NCI-H2081 (cell line): ENCODE results near the gene SLC35B3.
"Not testable (repeated sequence)": the region's sequence is repeated elsewhere in the genome, so short reads cannot be mapped to it uniquely, and the experiment has no call there.

ENCODE experiments used
- DNase-seq, 2 experiments: peaks; one replicate each; lab custom pipeline; 2025; lab: John Stamatoyannopoulos, UW

The SLC35B3 gene

DNA sequence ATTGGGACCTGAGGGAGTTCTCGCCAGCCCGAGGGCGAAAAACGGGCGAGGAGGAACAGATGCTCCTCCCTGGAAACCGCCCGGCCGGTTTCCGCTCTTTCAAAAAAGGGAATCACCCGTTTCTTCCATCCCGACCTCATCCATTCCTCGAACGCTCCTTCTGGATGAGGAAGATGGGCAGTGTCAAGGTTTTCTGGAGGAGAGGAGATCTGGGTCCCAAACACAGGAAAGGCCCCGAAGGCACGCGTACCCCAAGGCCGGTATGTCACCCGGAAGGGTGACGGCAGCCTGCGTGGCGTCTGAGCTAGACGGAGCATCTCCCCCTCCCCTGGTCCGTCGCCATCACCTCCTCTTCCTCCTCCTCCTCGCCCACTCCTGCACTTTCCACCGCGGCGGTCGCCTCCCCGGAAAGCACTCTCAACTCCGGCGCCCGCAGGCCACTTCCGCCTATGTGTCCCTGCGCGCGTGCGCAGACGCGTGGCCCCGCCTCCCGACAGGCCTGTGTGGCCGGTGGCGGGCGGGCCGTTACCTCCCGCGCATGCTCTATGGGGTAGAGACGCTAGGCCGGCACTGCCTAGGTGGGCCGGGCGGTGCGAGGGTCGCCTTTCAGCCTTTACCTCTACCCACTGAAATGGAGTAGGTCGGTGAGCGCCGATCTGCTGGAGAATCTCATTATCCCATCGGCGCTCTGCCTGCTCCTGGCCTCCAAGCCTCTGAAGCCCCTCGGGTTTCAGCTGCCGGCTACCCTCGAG lies at the start of gene SLC35B3:
SLC35B3 (minus strand) TSS at position 453 of the 752 bp plus-strand sequence.
- DNase-seq, result peak; percentile 96

DNA sequence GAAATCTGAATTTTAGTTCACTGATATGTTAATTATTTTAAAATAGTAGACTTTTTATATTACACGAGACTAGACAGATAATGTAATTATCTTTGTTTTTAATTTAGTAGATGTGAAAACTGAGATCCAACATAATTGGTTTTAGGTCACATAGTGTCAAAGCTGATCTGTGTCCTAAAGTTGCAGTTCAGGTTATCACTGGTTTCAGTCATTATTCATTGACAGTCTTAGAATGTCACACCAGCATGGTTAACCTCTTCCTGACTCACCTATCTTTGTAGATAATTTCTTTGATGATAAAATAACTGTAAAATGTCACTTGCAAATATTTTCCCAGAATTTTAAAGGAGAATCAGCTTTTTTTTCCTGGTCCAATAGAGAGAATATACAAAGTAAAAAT lies 48.3 kb upstream of the SLC35B3 start:
- no peak for DNase-seq

DNA sequence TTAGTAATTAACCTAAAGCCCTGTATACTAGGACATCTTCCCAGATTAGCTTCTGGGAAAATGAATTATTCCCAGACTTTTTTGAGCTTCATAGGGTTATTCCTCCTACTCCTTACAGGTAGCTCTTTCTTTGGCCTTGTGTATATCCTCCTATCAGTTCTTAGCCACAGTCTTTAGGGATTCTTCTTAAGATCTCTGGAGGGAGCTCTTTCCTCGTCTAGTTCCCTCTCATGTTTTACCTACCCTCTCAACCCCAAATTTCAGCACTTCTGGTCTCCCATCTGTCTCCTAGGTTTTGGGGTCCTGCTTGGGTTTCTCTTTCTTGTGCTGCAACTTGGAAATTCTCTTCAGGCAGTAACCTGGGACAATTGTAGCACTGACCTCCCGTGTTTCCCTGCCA lies 46.4 kb upstream of the SLC35B3 start:
- no peak for DNase-seq

DNA sequence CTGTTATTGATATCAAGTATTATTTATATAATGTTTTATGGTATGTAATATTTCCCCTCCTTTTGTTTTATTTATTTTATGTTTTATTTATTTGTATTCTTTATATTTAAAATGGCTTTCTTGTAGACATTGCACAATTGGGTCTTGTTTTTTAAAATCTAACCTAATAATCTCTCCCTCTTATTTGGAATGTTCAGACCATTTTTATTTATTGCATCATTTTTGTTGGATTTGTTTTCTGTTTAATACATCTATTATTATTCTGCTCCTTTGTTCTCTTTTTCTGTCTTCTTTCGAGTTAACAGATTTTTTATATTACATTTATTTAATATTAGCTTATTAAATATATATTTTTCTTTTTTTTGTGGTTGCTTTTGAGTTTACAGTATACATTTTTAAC lies 43.1 kb upstream of the SLC35B3 start:
- DNase-seq, result no peak

DNA sequence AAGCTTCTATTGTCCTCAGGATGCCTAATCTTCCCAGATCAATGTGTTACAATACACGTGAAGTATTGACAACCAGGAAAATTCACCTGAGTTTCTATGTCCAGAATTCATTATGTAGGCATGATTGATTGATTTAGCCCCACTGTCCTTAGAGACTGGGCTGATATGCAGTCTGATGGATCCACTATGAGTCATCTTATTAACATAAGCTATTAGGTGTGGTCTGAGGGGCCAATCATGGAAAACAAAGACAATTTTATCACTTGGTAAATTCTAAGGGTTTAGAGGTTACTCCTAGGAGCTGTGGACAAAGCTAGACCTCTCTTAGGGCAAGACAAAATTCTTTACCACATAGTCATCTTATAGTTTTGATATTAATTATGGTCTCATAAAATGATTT lies 41.3 kb upstream of the SLC35B3 start:
- no peak for DNase-seq

DNA sequence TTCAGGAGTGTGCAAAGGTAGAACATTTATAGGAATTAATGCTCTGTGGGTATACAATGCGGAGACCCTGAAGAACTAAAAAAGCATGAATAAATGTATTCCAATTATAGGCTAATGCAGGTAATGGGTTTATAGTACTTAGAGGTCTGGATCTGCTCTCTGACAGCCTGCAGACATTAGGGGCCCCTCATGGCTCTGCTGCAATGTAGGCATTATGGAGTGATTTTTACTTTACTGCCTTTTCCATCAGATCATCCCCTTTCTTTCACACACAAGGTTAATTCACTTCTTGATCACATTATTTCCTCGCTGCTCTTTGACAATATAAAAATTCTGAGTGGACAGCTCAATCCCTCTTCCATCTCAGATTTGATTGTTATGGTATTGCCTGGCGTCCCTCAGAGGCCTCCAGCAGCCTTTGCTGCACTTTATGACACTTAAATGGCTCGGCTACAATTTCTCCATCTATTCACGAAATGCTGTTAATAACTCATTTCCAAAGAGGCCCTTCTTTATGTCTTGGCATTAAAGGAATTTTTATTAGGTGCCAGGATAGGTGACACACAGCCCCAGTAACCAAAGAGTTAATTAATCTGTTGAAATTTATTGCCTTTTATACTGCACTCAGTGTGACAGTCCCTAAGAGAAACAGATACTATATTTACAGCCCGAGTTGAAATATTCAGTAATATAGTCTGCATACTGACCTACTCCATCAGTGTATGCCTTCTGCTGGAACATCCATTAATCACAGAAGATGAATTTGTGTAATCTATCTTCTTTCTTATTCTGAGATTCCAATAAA lies 33.4 kb upstream of the SLC35B3 start:
- DNase-seq, result no peak

DNA sequence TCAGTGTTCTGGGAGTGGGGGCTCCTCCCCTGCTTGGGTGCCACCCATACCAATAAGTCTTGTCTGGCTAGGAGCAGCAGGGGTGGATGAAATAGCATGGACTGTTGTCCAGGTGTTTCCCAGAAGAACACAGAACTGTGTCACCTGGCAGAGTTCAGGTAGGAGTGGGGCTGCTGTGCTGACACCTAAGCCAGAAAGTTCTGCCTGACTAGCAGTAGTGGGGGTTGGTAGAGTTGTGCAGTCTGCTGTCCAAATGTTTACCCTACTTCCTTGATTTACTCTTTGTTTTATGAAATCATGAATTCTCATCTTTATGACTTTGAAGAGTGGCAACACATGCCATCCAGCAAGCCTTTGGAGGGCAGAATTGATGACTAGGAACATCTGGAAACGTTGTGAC lies 27.3 kb upstream of the SLC35B3 start:
- DNase-seq, result no peak

DNA sequence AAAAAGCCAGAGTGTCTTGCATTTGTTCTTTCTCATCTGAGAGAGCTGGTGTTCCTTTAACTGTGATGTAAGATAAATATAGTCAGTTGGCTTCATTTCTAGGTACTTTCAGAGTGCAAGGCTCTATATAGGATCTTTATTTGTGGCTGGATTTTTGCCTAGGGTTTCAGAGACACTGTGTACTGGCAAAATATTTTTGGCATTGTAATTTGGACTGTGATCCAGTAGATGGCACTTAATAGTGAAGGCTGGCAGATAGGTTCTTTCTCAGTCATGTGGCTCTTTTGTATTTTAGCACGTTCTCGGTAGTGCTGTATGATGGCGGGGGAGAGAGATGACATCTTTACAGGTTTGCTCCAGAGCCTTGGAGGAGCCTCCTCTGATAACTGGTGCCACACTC lies 26.8 kb upstream of the SLC35B3 start:
- no peak for DNase-seq

DNA sequence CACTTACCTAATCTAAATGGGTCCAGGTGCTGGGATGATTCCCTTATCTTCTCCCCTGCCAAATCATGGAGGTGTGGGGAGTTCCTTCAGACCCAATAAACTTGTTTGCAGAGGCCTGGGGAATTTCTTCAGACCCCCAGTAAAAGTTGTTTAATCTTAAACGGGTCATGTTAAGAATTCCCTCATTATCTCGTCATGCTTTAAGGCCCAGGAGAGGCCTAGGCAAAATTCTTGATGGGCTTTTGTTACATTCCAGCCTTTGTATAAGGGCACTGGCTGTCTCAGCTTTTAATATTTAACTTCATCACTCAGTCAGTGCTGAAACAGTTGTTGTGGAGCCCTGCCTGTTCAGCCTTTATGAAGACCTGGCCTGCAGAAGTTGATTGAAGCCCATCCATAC lies 11.0 kb upstream of the SLC35B3 start:
- DNase-seq, result no peak

DNA sequence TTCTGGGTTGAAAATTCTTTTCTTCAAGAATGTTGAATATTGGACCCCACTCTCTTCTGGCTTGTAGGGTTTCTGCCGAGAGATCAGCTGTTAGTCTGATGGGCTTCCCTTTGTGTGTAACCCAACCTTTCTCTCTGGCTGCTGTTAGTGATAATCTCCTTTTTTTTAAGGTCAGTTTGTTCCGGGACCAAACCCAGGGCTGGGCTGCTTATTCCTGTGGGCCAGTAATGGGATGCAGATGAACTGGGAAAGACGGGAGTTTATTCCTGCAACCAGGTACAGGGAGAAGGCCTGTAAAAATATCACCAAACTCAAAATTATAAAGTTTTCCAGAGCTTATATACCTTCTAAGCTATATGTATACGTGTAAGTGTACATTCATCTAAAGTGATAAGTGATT lies 10.6 kb upstream of the SLC35B3 start:
- not testable (repeated sequence) for DNase-seq

DNA sequence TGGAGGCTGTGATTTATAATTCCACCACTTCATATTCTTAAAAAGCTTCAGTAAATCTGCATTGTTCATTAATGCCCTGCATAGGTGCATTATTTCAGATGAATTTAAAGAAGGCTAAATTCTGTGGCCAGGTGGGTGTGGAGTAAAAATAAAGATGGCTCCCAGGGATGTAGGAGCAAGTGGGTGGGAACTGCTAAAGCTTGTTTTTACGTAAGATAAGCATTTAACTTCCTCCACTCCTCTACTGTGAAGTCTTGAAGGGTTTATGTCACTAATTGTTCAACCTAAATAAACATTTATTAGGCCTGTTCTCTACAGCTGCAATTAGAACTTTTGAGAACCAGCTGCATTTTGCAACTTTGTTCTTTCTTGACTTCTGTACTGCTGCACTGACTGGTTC lies 6.8 kb upstream of the SLC35B3 start:
- no peak for DNase-seq

DNA sequence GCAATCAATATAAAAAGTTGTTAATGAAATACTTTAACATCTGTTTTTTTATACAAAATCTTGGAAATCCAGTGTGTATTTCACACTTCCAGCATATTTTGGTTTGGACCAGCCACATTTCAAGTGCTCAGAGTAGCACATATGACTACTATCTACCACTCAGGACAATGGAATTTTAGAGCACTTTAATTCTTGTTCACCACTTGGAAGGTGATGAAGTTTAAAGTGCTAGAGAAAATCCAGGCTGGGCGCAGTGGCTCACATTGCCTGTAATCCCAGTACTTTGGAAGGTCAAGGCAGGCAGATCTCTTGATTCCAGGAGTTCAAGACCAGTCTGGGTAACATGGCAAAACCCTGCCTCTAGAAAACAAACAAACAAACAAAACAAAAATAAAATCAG lies 6.1 kb upstream of the SLC35B3 start:
- DNase-seq, result no peak

DNA sequence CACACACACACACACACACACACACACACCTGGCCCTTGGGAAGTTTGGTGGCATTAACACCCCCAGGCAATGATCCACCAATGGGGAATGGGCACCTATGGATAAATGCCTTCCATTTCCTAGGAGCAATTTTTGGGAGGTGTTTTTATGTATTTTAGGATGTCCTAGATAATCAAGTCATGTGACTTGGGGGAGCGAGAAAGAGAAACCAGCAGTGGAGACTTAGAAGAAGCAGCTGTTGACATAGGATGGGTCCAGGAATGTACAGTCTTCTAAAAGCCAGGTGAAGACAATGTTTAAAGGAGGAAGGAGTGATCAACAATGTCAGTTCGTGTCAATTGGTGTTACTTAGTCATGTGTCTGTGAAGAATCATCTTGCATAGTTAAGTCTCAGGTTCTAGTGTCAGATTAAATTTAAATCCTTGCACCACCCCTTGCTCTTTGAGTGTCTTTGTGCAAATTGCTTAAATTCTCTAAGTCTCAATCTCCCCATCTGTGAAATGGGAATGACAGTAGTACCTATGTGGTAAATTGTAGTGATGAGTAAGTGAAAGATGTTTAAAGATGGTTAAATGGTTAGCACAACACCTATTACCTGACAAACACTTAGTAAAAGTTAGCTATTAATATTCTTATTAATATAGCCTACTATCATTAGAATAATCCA lies 4.4 kb upstream of the SLC35B3 start:
- DNase-seq, result no peak

DNA sequence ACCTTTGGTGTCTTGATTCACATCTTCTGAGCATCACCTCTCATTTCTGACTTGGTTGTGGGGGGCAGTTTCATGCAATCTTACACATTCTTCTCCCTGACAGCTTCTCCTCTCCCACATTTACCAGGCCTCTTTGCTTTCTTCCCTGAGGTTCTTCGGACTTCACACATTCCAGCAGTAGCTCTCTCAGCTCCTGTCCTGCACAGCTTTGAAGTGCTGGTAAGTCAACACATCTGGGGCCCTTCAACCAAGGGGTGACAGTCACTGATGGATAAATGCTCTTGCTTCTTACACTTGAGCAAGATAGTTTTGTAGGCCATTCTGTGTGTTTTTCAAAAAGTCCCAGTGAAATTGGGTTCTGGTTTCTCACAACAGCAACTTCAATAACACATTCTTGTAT lies 2.5 kb upstream of the SLC35B3 start:
- DNase-seq, result no peak

DNA sequence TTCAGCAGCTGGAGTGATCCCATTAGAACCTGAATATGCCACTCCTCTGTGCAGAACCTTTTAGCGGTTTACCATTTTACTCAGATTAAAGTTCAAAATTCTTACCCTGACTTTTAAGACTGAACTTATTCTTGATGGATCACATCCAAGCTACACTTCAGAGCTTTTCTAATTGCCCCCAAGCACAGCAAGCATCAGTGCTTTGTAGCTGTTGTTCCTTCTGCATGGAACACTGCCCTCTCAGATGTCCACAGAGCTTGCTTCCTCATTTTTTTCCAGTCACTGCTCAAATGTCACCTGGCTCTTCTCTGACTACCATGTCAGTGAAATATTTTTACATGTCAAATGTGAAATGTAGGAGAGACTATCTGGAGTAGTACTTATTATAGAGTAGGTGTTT lies 1.6 kb upstream of the SLC35B3 start:
- DNase-seq, result no peak

DNA sequence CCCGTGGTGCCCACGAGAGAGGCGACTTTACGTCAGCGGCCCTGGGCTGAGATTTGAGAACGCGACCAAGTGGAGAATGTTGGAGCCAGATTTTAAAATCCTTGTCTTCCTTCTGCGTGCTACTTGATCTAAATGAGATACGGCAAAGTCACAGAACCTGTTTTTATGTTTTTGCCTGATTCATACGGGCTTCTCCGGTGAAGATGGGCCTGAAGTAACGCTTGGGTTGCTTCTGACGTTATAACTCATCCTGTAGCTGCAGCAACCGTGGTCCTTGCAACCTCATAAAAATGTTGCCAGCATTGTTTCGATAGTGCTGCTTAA lies 462 bp upstream of the SLC35B3 start:
- DNase-seq, result peak in 1 of 2 experiments; percentile 33

DNA sequence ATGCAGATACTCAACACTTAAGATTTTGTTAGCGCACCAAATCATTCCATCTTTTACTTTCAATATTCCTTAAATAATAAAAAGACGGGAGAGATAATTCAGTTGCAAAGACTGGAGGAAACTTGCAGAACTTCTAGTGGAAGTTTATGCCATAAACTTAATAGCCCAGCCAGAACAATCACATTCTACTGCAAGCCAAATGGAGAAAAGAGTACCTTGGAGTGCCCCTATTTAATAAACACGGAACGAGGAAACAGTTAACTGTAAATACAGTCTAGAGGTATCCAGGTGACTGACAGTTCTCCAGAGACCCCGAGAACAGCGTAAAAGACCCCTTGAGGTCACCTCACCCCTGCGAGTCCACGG lies 635 bp downstream of the SLC35B3 start:
- no peak for DNase-seq

DNA sequence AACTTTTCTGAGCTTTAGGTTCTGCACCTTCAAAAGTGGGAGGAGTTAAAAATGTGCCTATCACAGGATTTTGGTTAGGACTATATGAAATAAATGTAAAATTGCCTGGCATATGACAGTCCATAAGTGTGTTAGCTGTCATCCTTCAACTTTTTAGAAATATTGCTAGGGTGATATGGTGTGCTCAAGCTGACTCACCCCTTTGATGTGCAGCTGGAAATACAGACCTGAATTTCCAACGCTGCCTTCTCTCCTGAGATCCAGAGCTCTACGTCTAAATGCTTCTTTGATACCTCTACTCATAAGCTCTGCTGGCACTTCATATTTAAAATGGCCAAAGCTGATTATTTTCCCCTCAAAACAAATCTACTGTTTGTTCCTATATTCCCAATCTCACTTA lies 2.7 kb downstream of the SLC35B3 start:
- DNase-seq, result no peak

DNA sequence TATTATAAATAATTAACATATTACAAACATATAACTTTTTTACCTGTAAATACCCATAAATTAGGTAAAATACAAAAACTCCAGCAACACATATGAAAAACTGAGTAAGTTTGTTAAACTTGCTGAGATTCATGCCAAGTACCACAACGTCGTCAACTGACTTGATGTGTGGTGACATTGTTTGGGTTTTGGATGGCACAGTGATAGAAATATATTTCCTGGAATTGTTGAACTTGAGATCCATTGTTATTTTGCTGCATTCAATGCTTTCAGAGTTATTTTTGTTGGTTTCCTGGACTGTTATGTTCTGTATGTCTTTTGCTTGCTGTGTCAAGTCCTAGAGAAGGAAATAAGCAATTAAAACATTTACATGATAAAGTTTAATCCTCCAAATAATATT lies 5.5 kb downstream of the SLC35B3 start:
- no peak for DNase-seq

DNA sequence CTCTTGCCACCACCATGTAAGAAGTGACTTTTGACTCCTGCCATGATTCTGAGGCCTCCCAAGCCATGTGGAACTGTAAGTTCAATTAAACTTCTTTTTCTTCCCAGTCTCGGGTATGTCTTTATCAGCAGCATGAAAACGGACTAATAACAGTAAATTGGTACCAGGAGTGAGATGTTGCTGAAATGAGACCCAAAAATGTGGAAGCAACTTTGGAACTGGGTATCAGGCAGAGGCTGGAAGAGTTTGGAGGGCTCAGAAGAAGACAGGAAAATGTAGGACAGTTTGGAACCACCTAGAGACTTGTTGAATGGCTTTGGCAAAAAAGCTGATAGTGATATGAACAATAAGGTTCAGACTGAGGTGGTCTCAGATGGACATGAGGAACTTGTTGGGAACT lies 8.8 kb downstream of the SLC35B3 start:
- DNase-seq, result not testable (repeated sequence)

DNA sequence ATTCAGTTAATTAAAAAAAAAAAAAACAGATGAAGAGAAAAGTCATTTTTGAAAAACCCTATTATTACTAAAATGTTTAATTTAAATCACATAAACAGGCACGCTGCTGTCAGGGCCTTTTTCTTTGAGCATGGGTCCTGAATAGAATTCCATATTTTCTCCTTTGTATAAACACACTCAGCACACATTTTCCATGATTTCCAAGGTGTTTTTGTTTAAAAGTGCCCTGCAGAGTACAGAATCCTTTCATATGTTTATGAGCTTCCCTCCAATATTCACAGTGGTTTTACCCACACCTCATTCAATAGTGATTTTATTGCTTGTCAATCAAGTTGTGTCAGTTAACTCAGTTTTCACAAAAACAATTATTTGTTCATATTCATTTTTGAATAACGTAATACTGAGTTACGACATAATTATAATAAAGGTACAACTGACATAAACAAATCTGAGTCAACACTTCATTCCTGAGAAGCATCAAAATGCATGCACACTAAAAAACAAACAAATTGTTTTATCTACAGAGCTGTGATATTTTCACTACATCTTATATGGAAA lies 15.2 kb downstream of the SLC35B3 start:
- no peak for DNase-seq

DNA sequence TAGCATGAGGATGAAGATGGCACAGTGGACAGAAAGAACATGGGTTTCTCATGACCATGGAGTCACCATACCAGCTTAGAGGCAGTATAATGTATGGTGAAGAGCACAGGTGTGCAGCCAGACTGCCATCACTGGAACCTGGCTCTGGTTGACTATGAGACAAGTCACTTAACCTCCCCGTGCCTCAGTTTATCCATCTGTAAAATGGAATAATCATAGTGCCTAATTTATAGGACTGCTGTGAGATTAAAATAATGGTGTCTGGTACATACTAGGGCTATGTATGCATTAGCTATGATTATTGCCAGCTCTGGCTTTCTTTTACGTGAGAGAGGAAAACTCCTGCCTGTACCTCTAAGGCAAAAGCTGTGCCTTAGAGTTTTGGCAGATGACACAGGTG lies 19.4 kb downstream of the SLC35B3 start:
- no peak for DNase-seq

DNA sequence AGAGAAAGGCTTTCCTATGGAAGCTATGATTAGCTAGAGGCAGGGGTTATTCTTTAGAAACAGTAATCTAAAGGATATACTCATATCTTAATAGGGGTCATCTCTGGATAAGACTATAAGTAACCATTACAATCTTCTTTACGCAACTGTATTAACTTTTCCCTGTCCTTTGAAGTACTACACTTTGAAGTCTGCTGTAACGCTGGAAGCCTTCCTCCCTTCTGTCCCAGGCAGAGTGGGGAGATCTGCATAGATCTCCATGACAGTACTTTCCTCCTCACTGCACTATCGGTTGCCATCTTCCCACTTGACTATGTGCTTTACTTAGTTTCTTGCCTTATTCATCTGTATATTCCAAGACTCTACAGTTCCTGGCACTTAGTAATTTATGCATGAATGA lies 20.1 kb downstream of the SLC35B3 start:
- DNase-seq, result no peak
